HL-60 (cell line): ENCODE measurements around the gene MBD3L4.

ENCODE experiments used
- DNase-seq, 2 experiments: peaks; one replicate each; pipeline ENCODE4 v3.0.0-alpha.2; 2010 to 2020; ENCODE audit warnings: low read depth in 1 of 2, low spot score in 1 of 2
- H3K27ac ChIP-seq: fragments of 250-450 bp; sonication (Bioruptor Pico); replicated peaks from 2 replicates; pipeline ENCODE4 v1.5.1; 2020; ENCODE audit warnings: mild to moderate bottlenecking, moderate library complexity
- H3K27me3 ChIP-seq: fragments of 250-450 bp; sonication (Bioruptor Pico); 2 replicates; pipeline ENCODE4 v1.5.1; 2021; ENCODE audit warnings: mild to moderate bottlenecking, moderate library complexity; ENCODE audit not compliant: insufficient read depth, poor library complexity, severe bottlenecking
- H3K4me3 ChIP-seq: replicated peaks from 2 replicates; pipeline ENCODE4 v1.5.1; 2011; ENCODE audit warnings: mild to moderate bottlenecking, control low read depth, low read length; ENCODE audit not compliant: insufficient read depth
- GABPA ChIP-seq: IDR thresholded peaks from 2 replicates; pipeline ENCODE4 v1.6.1; 2012; ENCODE audit warnings: low read depth
- POLR2AphosphoS5 ChIP-seq: IDR thresholded peaks from 2 replicates; pipeline ENCODE4 v1.6.1; 2012; ENCODE audit warnings: low read depth
- REST ChIP-seq: IDR thresholded peaks from 2 replicates; pipeline ENCODE4 v1.6.1; 2012; ENCODE audit warnings: low read depth; ENCODE audit not compliant: insufficient replicate concordance
- SPI1 ChIP-seq: IDR thresholded peaks from 2 replicates; pipeline ENCODE4 v1.6.1; 2012; ENCODE audit warnings: low read depth, mild to moderate bottlenecking, borderline replicate concordance
- TF ChIP-seq, protein P1 (sequence below): IDR thresholded peaks from one replicate; pipeline ENCODE4 v1.5.1; 2011; ENCODE audit warnings: low read length, control low read depth, inconsistent platforms; ENCODE audit not compliant: insufficient read depth

The MBD3L4 gene

DNA sequence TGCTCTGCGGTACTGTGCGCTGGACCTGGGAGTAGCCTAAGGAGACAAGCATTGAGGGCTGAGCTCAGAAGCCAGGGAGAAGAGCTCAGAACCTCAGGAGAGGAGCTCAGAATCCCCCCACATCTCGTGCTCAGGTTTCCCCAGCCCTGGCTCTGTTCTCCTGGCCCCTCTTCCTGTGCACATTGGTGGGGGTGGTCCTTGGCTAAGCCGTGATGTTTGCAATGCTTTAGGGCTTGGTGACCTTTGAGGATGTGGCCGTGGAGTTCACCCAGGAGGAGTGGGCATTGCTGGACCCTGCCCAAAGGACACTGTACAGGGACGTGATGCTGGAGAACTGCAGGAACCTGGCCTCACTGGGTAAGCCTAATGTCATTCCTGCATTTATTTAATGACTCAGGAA is 36.2 kb upstream of the MBD3L4 start:
- no peak for DNase-seq
- TF ChIP-seq, protein P1, sequence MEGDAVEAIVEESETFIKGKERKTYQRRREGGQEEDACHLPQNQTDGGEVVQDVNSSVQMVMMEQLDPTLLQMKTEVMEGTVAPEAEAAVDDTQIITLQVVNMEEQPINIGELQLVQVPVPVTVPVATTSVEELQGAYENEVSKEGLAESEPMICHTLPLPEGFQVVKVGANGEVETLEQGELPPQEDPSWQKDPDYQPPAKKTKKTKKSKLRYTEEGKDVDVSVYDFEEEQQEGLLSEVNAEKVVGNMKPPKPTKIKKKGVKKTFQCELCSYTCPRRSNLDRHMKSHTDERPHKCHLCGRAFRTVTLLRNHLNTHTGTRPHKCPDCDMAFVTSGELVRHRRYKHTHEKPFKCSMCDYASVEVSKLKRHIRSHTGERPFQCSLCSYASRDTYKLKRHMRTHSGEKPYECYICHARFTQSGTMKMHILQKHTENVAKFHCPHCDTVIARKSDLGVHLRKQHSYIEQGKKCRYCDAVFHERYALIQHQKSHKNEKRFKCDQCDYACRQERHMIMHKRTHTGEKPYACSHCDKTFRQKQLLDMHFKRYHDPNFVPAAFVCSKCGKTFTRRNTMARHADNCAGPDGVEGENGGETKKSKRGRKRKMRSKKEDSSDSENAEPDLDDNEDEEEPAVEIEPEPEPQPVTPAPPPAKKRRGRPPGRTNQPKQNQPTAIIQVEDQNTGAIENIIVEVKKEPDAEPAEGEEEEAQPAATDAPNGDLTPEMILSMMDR = no peak
- no peak for TF ChIP-seq REST
- TF ChIP-seq POLR2AphosphoS5 = no peak
- TF ChIP-seq SPI1 = no peak
- TF ChIP-seq GABPA = no peak
- Histone ChIP-seq H3K27me3 (no peaks in the 10 kb centered on the region), H3K4me3 (no peak overlapping the region), H3K27ac (no peak overlapping the region)

DNA sequence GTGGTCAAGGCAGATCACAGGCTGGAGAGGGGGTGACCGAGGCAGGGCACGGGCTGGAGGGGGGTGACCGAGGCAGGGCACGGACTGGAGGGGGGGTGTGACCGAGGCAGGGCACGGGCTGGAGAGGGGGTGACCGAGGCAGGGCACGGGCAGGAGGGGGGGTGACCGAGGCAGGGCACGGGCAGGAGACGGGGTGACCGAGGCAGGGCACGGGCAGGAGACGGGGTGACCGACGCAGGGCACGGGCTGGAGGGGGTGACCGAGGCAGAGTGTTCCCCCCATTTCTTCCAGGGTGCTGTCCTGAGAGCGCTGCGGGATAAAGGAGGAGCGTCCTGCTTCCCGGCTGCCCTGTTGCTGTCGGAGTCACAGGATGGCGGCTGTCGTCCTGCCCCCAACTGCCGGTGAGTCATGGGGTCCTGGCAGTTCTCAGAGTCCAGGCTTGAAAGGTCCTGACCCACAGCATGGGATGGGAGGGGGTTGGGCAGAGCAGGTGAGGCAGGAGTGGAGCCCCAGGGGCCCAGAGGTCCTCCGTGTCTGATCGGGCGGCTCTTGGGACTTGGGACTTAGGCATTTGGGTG is 34.8 kb upstream of the MBD3L4 start:
- Histone ChIP-seq H3K4me3 (no peak overlapping the region), H3K27me3 (no peaks in the 10 kb centered on the region), H3K27ac (no peak overlapping the region)
- DNase-seq = no peak
- TF ChIP-seq POLR2AphosphoS5 (no peak), GABPA (no peak), SPI1 (no peak), REST (no peak)
- TF ChIP-seq, protein P1 = no peak

- no peak overlapping the region for H3K4me3 ChIP-seq
- TF ChIP-seq SPI1 (no peak), GABPA (no peak), POLR2AphosphoS5 (no peak), REST (no peak)
- TF ChIP-seq, protein P1 = no peak
- no peak for DNase-seq
- H3K27ac ChIP-seq = no peak overlapping the region
- no peaks in the 10 kb centered on the region for H3K27me3 ChIP-seq
Measured at GRCh38 chr19:7072541-7072940, 32.6 kb upstream of the MBD3L4 start.
